22Rv1 (cell line): ENCODE measurements around the gene SFMBT1.

ENCODE experiments used
- H3K27ac ChIP-seq: fragments of 450-650 bp; 2 replicates; pipeline ENCODE4 v1.5.1; 2017
- CTCF ChIP-seq: fragments of 450-650 bp; IDR thresholded peaks from 2 replicates; pipeline ENCODE4 v1.5.1; 2017; ENCODE audit warnings: mild to moderate bottlenecking
- ZFX ChIP-seq: fragments of 450-650 bp; IDR thresholded peaks from 2 replicates; pipeline ENCODE4 v1.6.1; 2017; ENCODE audit warnings: antibody characterized with exemption, borderline replicate concordance

The SFMBT1 gene

GRCh38 chr3:53078656-53079055 lies 32.8 kb upstream of the SFMBT1 start:
- TF ChIP-seq ZFX, result no peak
- TF ChIP-seq CTCF, result no peak
- no peak overlapping the region for H3K27ac ChIP-seq

- TF ChIP-seq ZFX (no peak), CTCF (no peak)
- H3K27ac ChIP-seq, result no peak overlapping the region
These were observed 31.8 kb upstream of the SFMBT1 start for GRCh38 chr3:53077476-53078220.

- H3K27ac ChIP-seq, result no peak overlapping the region
- TF ChIP-seq ZFX (no peak), CTCF (no peak)
These were observed 29.9 kb upstream of the SFMBT1 start for GRCh38 chr3:53075743-53076140.

- no peak overlapping the region for H3K27ac ChIP-seq
- TF ChIP-seq CTCF, result no peak
- no peak for TF ChIP-seq ZFX
These were observed 29.2 kb upstream of the SFMBT1 start for GRCh38 chr3:53074761-53075742.

- TF ChIP-seq CTCF, result no peak
- no peak for TF ChIP-seq ZFX
These were observed 28.5 kb upstream of the SFMBT1 start for GRCh38 chr3:53074366-53074696.

GRCh38 chr3:53073553-53074365 lies 27.9 kb upstream of the SFMBT1 start:
- TF ChIP-seq ZFX, result no peak
- TF ChIP-seq CTCF, result no peak
- H3K27ac ChIP-seq, result no peak overlapping the region

More at GRCh38 chr3:53074366-53074696, 28.5 kb upstream of the SFMBT1 start:
- no peak overlapping the region for H3K27ac ChIP-seq
